NCI-H2029 (cell line): Measurements from ENCODE around the gene SP7.
"Not testable (repeated sequence)": the region's sequence is repeated elsewhere in the genome, so short reads cannot be mapped to it uniquely, and the experiment has no call there.

Source experiments
- DNase-seq: peaks from one replicate; lab custom pipeline; 2025; lab: John Stamatoyannopoulos, UW

SP7 gene

DNA sequence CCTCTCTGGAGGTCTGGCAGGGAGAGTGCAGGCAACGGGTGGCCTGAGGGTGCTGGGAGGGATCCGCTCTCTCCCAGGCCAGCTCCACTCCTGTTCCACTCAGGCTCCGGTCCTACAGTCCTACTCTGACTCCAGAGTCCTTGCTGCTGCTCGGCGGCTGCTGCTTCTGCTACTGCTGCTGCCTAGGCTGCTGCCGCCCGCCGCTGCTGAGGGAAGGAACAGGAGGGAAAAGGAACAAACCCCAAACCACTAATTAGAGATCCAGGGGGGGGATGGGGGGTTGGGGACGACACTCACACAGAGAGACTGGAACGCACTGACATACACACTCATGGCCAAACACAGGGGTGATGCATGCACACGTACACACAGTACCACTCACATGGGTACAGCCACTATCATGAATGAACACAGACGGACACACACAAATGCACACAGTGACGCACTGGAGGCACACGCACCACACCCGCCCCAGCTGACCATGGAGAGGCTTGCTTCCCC, at the start of gene SP7:
SP7 (minus strand) TSS at position 174 of the 501 bp plus-strand sequence. CDS start 708 bp downstream, outside the sequence.
- no peak for DNase-seq

DNA sequence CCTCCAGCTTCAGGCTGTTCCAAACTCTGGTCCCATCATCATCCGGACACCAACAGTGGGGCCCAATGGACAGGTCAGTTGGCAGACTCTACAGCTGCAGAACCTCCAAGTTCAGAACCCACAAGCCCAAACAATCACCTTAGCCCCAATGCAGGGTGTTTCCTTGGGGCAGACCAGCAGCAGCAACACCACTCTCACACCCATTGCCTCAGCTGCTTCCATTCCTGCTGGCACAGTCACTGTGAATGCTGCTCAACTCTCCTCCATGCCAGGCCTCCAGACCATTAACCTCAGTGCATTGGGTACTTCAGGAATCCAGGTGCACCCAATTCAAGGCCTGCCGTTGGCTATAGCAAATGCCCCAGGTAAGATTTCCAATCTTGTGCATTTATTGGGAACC, 47.1 kb upstream of the SP7 start:
- no peak for DNase-seq

DNA sequence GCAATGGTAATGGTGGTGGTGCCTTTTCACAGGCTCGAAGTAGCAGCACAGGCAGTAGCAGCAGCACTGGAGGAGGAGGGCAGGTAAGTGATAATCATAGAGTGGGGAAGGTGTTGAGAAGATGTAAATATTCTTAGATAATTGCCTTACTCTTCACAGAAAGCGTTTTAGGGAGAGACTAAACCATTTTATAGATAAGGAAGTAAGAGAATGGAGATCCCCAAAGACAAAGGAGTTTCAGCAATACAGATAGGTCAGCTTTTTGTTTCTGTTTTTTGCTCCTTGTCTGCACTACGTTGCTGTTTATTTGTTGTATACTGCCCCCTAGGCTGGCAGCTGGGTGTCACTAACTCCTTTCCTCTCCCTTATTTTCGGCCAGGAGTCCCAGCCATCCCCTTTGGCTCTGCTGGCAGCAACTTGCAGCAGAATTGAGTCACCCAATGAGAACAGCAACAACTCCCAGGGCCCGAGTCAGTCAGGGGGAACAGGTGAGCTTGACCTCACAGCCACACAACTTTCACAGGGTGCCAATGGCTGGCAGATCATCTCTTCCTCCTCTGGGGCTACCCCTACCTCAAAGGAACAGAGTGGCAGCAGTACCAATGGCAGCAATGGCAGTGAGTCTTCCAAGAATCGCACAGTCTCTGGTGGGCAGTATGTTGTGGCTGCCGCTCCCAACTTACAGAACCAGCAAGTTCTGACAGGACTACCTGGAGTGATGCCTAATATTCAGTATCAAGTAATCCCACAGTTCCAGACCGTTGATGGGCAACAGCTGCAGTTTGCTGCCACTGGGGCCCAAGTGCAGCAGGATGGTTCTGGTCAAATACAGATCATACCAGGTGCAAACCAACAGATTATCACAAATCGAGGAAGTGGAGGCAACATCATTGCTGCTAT, 45.8 kb upstream of the SP7 start:
- DNase-seq, result no peak

- no peak for DNase-seq
Measured at GRCh38 chr12:53380794-53381730, 44.9 kb upstream of the SP7 start.

DNA sequence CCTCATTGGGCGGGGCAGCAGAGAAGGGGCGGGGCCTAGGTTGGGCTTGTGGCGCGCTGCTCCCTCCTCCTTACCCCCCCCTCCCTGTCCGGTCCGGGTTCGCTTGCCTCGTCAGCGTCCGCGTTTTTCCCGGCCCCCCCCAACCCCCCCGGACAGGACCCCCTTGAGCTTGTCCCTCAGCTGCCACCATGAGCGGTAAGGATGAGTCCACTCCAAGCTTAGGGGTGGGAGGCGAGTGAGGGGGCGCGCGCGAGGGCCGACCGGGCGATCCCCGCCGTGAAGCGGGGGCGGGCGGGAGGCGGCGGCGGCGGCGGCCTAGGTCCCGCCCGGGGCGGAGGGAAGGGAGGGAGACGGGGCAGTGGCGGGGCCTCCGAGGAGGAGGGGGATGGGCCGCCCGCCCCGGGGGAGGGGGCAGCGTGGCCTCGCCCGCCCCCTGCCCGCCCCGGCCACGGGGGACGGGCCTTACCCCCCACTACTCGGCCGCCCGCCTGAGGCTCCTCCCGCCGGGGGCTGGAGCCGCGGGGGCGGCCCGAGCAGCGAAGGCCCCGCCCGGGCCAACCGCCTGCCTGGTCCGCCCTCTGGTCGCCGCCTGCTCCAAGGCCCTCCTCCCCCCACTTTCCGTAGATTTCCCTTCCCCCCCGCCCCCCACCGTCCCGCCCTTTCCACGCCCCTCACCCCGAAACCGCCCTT, 44.1 kb upstream of the SP7 start, which contains the start of gene SP1:
SP1 (plus strand) TSS at position 73 of the 690 bp plus-strand sequence; CDS start at position 189, 116 bp downstream.
- peak; percentile 72 for DNase-seq

- DNase-seq, result peak; percentile 100
Measured at GRCh38 chr12:53379389-53380103, 43.4 kb upstream of the SP7 start.

GRCh38 chr12:53378724-53379388, 42.7 kb upstream of the SP7 start:
- DNase-seq, result peak; percentile 47

DNA sequence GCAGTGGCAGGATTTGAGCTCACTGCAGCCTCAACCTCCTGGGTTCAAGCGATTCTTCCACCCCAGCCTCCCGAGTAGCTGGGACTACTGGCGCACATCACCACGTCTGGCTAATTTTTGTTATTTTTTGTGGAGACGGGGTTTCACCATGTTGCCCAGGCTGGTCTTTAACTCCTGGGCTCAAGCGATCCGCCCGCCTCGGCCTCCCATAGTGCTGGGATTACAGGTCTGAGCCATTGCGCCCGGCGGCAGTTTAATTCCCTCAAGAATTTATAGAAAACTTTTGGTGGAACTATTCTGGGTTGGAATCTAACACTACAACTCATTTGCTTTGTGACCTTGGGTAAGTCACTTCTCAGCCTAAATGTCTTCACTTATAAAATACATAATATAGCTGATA, 42.1 kb upstream of the SP7 start:
- DNase-seq, result no peak

- DNase-seq, result no peak
Measured at GRCh38 chr12:53376747-53377146, 40.6 kb upstream of the SP7 start.

- not testable (repeated sequence) for DNase-seq
Measured at GRCh38 chr12:53374277-53374676, 38.1 kb upstream of the SP7 start.

DNA sequence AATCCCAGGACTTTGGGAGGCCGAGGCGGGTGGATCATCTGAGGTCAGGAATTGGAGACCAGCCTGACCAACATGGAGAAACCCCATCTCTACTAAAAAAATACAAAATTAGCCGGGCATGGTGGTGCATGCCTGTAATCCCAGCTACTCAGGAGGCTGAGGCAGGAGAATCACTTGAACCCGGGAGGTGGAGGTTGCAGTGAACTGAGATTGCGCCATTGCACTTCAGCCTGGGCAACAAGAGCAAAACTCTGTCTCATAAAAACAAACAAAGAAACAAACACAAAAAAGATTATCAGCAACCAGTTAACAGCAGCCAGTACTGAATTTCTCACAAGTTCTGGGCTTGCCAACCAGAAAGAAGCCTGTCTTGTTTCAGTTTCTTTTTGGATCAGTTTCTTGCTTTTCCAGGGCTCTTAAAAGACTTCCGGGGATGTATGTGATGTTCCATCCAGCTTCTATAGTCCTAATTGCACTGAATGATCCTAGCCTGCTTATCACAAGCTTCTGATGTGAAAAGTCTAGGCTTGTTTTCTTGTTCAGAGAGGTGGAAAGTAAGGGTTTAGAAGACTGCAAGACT, 37.5 kb upstream of the SP7 start:
- not testable (repeated sequence) for DNase-seq

GRCh38 chr12:53365245-53365904, 29.2 kb upstream of the SP7 start:
- DNase-seq, result no peak

DNA sequence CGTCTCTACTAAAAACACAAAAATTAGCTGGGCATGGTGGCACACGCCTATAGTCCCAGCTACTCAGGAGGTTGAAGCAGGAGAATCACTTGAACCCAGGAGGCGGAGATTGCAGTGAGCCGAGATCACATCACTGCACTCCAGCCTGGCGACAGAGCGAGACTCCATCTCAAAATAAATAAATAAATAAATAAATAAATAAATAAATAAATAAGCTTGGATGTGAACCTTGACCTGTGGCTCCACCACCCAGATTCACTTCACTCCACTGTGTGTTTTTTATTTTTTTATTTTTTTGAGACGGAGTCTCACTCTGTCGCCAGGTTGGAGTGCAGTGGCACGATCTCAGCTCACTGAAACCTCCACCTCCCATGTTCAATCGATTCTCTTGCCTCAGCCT, 25.5 kb upstream of the SP7 start:
- not testable (repeated sequence) for DNase-seq

- no peak for DNase-seq
Measured at GRCh38 chr12:53358836-53359419, 22.8 kb upstream of the SP7 start.

DNA sequence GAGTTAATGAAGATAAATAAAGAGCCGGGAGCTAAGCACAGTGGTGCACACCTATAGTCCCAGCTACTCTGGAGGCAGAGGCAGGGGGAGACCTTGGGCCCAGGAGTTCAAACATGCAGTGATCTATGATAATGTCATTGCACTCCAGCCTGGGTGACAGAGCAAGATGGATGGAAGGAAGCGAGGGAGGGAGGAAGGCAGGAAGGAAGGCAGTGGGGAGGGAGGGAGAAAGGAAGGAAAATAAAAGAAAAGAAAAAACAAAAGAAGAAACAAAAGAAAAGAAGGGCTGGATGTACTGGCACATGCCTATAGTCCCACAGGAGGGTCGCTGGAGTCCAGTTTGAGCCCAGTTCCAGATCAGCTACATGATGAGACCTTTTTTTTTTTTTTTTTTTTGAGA, 19.0 kb upstream of the SP7 start:
- no peak for DNase-seq

- no peak for DNase-seq
Measured at GRCh38 chr12:53353257-53353655, 17.1 kb upstream of the SP7 start.

DNA sequence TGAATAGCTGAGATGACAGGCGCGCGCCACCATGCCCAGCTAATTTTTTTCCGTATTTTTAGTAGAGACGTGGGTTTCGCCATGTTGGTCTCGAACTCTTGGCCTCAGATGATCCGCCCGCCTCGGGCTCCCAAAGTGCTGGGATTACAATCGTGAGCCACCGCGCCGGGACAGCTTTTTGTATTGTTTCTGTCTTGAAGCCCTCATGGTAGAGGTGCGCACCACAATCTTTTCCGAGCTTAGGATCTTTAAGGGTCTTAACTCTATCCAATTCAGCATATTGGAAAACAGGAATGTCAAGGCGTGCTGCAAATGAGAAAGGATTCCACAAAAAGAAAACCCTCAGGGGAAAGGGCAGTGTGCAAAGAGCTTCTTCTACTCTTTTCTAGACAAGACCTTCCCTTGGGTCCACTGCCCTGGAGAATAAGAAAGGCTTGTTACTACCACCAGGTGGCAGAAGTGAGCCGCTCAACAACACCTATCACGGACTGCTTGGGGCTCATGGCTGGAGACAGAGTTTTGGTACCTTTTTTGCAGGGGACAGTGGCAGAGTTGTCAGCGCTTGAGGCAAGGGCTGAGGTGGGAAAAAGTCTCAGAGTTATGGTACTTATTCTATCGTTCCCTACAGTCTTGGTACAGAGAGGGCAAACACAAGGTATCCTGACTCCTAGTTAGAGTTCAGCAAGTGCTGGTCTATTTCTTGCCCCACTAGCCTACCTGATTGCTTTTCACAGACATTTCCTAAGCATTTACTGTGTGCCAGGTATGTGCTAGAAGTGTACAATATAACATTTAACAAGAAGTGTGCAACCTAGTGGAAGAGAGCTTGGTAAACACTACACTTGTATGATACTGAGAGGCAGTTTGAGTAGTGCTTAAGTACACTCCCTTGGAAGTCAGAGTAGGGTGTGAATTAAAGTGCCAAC, 16.4 kb upstream of the SP7 start:
- DNase-seq, result peak; percentile 54

DNA sequence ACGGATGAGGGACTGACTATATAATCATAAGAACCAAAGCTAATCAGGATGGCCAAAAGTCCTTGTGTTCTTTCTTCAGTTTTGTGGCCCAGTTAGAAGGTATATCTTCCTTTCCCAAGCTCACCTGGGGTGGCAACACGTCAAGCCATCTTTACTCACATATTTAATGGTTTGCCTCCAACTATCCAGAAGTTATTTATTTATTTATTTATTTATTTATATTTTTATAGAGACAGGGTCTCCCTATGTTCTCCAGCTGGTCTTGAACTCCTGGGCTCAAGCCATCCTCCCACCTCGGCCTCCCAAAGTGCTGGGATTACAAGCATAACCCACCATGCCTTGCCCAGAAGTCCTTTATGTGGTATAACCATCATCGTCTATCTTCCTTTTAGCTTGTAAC, 11.8 kb upstream of the SP7 start:
- DNase-seq, result no peak
